NCI-H82 treated with DMSO at 0.1 percent for 48 hours (cell line): Measurements from ENCODE around the gene STKLD1.

Source experiments
- DNase-seq: peaks from one replicate; lab custom pipeline; 2025; ENCODE audit not compliant: unreplicated experiment; lab: John Stamatoyannopoulos, UW

STKLD1 gene

GRCh38 chr9:133344979-133345378 lies 31.2 kb upstream of the STKLD1 start:
- DNase-seq, result no peak

DNA sequence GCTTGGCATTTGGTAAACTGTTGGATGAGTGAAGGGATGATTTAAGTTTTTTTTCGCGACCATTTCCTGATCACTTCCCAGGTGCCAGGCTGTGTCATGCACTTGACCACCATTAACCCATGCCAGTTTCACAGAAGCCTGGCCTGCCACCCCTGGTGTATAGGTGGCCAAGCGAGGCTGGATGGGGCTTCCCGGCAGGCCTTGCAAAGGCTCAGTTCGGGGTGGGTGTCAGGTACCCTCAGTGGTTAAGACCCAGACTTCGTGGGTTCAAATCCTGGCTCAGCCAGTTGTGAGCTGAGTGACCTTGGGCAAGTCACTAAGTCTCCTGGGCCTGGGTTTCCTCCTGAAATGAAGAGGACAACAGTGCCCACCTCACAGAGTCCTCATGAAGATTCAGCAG lies 30.6 kb upstream of the STKLD1 start:
- no peak for DNase-seq

GRCh38 chr9:133346021-133346785 lies 30.0 kb upstream of the STKLD1 start:
- DNase-seq, result no peak

GRCh38 chr9:133347515-133347984 lies 28.6 kb upstream of the STKLD1 start:
- DNase-seq, result no peak

- peak; percentile 90 for DNase-seq
These were observed 28.0 kb upstream of the STKLD1 start, which contains the start of the genes MED22 and RPL7A for GRCh38 chr9:133347985-133348717. TSS of gene MED22 (minus strand) at chr9:133348131. CDS start at chr9:133346662, 1,469 bp downstream. TSS of gene RPL7A (plus strand) at chr9:133348218. CDS start at chr9:133348244, 26 bp downstream.

- DNase-seq, result no peak
These were observed 27.2 kb upstream of the STKLD1 start for GRCh38 chr9:133348718-133349573.

DNA sequence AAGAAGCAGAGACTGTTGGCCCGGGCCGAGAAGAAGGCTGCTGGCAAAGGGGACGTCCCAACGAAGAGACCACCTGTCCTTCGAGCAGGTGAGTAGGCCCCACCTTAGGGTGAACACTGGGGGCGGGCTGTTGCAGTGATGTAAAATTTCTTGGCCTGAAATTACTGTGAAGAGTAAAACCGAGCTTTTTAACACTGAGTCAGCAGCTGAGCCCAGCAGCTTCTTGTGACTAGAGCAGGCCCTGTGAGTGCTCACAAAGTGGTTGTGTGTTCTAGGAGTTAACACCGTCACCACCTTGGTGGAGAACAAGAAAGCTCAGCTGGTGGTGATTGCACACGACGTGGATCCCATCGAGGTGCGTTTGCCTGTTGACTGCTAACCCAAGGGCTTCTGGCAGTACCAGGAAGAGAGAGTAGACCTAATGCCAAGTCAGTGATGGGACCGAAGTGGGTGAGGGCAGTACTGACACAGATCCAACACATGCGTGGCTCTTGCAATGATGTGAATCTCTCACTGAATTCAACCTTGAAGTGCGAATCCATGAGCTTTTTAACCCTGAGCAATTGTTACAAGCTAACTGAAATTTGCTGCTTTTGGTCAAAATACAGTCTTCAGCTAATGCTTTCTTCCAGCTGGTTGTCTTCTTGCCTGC lies 26.1 kb upstream of the STKLD1 start:
- no peak for DNase-seq

DNA sequence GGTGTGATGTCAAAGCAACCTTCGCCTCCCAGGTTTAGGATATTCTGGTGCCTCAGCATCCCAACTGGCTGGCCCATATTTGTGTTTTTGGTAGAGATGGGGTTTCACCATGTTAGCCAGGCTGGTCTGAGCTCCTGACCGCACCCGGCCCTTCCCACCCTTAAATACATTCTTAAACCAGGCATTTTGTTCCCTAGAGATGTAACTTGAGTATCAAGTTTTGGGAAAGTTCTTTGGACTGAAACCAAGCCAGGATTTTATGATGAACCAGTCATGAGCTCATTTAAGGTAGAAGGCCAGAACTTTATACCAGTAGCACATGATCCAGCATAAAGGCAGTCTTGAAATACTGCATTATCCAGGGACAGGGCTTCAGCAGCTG lies 24.6 kb upstream of the STKLD1 start:
- DNase-seq, result no peak

DNA sequence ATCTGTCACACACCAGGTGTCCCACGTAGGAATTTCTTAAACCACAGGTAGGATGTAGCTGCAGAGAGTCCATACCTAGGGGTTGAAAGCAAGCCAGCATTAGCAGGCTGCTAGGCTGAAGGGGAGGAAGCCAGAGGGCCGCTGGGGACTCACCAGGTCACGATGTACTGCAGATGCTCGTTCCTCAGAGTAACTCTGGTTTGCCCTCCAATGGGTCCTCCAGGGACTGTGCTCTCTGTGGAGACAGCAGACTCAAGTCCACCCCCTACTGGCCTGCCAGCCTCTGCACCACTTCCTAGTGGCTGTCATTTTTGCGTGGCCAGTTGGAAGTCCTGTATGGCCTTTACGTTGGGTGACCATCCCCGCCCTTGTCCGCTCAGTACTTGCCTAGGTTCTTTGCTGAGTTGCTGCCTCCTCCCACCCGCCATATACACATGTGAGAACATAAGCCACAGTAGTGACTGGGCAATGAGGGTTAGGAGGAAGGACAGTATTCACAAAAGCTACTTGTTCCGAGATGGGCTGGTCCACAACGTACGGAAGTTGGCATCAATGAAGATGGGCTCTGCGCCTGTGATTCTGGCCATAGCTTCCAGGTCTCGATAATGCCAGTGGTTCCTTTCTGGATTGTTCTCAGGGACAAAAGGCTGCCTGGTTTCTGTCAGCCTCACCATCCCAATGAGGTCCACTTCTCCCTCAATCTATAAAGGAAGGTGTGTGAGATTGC lies 24.1 kb upstream of the STKLD1 start:
- no peak for DNase-seq

DNA sequence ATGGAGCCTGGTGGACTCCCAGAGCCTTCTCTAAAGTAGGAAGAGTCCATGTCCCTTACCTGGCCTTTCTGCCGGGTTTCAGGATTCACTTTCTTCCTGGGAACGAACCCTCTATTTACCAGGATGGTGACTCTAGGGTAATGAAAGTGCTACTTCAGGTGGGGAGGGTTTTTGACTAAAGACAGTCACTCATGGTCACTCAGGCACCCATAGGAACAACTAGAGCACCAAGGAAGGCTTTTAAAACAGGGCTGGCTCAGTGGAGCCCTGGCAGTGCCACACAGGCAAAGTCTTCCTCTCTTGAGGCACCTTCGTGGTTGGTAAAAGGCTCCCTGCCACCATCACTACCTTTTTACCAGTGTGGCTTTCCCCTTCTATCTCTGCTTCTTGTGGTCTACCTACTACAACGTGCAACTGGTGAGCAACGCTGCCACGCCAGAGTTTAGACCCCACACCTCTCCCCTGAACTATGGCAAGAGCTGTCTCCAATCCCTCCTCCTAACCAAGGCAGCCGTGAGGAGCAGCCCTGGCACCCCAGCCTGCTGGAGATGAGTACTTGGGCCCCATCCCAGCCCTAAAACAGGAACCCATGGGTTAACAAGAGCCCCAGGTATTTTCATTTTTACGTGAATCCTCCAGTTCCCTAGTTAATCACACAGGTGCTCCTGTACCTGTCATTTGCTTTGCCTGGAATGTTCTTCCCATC lies 23.4 kb upstream of the STKLD1 start:
- DNase-seq, result no peak

GRCh38 chr9:133353548-133353947 lies 22.6 kb upstream of the STKLD1 start:
- DNase-seq, result no peak

DNA sequence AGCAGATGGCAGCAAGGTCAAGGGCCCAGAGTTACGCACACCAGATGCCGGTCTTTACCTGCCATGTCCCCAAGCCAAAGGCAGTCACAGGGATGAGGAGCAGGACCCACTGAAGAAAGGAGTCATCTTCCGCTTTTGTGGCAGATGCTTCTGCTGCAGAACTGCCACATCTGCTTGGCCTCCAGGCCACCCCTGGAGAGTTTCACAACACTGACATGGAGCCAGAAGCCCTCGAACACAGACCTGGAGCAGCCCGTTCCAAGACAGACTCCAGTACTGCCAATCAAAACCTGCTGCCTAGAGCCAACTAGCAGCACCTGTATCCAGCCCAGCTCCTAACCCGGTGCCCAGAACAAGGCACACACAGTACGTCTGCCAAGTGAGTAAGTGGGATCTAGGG lies 21.4 kb upstream of the STKLD1 start:
- no peak for DNase-seq

DNA sequence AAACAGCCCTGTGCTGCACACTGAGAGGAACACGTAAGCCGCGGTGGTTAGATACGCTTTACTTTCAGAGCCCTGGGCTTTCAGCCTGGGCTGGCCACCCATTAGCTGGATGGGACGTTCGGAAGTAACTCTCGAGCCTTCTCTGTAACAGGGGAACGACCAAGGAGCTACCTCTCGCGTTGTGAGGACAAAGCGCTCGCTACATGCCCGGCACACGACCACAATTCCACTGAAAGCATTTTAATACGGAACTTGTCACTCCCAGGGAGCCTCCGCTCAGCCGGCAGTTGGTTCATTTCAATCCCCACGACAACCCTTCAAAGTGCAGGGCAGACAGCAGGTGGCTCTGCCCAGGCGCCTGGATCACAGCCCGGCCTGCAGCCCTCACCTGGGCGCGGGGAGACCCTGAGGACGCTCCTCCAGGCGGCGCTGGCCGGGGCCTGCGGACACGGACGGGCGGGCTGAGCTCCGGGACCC lies 20.2 kb upstream of the STKLD1 start:
- DNase-seq, result no peak

GRCh38 chr9:133356391-133357091 lies 19.6 kb upstream of the STKLD1 start, which contains the start of the genes SURF1 and SURF2:
TSS of gene SURF1 (minus strand) at chr9:133356487. CDS start at chr9:133356453, 34 bp downstream.
TSS of gene SURF2 (plus strand) at chr9:133356550. CDS start at chr9:133356593, 43 bp downstream.
- peak; percentile 29 for DNase-seq

DNA sequence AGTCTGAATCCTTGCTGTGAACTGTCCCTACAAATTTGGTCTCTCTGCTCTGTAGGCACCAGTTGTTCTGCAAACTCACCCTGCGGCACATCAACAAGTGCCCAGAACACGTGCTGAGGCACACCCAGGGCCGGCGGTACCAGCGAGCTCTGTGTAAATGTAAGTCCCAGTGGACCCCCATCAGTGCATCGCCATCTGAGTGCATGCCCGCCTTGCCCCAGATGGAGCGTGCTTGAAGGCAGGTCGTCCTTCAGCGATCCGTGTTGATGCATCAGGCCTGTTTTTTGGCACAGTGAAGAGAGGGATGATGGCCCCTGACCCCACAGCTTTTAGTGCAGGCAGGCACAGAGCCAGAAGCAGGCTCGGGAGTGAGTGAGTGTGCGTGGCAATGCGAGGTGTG lies 18.5 kb upstream of the STKLD1 start:
- DNase-seq, result no peak

GRCh38 chr9:133359399-133360175 lies 16.6 kb upstream of the STKLD1 start:
- no peak for DNase-seq
